ENCODE measurements around the gene DEPDC1. TPM values are rescaled to one million over a fixed set of nuclear protein-coding genes. Genes with fewer than 3 reads are reported as not detected.

DEPDC1 gene
- total RNA-seq, 1 donor from 2014 or later: 0.17 TPM

- intact Hi-C loops (cut with DNase I): no loop called here
- ATAC-seq (no peak), DNase-seq (no peak)
- H3K27ac ChIP-seq: no peak overlapping the region
- no peaks in the 10 kb centered on the region for H3K27me3 ChIP-seq
- no peaks in the 10 kb centered on the region for H3K36me3 ChIP-seq
- H3K9me3 ChIP-seq: no peaks in the 10 kb centered on the region
- TF ChIP-seq, protein P1, sequence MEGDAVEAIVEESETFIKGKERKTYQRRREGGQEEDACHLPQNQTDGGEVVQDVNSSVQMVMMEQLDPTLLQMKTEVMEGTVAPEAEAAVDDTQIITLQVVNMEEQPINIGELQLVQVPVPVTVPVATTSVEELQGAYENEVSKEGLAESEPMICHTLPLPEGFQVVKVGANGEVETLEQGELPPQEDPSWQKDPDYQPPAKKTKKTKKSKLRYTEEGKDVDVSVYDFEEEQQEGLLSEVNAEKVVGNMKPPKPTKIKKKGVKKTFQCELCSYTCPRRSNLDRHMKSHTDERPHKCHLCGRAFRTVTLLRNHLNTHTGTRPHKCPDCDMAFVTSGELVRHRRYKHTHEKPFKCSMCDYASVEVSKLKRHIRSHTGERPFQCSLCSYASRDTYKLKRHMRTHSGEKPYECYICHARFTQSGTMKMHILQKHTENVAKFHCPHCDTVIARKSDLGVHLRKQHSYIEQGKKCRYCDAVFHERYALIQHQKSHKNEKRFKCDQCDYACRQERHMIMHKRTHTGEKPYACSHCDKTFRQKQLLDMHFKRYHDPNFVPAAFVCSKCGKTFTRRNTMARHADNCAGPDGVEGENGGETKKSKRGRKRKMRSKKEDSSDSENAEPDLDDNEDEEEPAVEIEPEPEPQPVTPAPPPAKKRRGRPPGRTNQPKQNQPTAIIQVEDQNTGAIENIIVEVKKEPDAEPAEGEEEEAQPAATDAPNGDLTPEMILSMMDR (IDR thresholded peaks at IDR 0.05): no peak
- H3K4me3 ChIP-seq: no peak overlapping the region
- H3K4me1 ChIP-seq: no peaks in the 10 kb centered on the region
These were observed 28.9 kb upstream of the DEPDC1 start for GRCh38 chr1:68525781-68526180.

- TF ChIP-seq, protein P1 (IDR thresholded peaks at IDR 0.05): no peak
- intact Hi-C loops (cut with DNase I): no loop called here
These were observed 24.4 kb upstream of the DEPDC1 start for GRCh38 chr1:68521286-68521685.

GRCh38 chr1:68516066-68516465 lies 19.2 kb upstream of the DEPDC1 start:
- TF ChIP-seq, protein P1 (IDR thresholded peaks at IDR 0.05): no peak
- Histone ChIP-seq H3K27me3 (no peaks in the 10 kb centered on the region), H3K27ac (no peak overlapping the region), H3K4me1 (no peaks in the 10 kb centered on the region), H3K4me3 (no peak overlapping the region), H3K36me3 (no peaks in the 10 kb centered on the region), H3K9me3 (no peaks in the 10 kb centered on the region)
- intact Hi-C loops (cut with DNase I): no loop called here
- ATAC-seq (no peak), DNase-seq (no peak)

More at GRCh38 chr1:68521286-68521685, 24.4 kb upstream of the DEPDC1 start:
- H3K27me3 ChIP-seq: no peaks in the 10 kb centered on the region
- H3K9me3 ChIP-seq: no peaks in the 10 kb centered on the region
- no peak overlapping the region for H3K27ac ChIP-seq
- ATAC-seq: no peak
- H3K4me1 ChIP-seq: no peaks in the 10 kb centered on the region
- no peaks in the 10 kb centered on the region for H3K36me3 ChIP-seq
- no peak for DNase-seq
- H3K4me3 ChIP-seq: no peak overlapping the region

GRCh38 chr1:68511254-68511653 lies 14.4 kb upstream of the DEPDC1 start:
- Histone ChIP-seq H3K9me3 (no peaks in the 10 kb centered on the region), H3K4me3 (no peak overlapping the region), H3K27me3 (no peaks in the 10 kb centered on the region), H3K4me1 (no peaks in the 10 kb centered on the region), H3K36me3 (no peaks in the 10 kb centered on the region), H3K27ac (no peak overlapping the region)
- no peak for ATAC-seq
- TF ChIP-seq, protein P1 (IDR thresholded peaks at IDR 0.05): no peak
- intact Hi-C loops (cut with DNase I): no loop called here
- DNase-seq: no peak

- Histone ChIP-seq H3K4me1 (no peaks in the 10 kb centered on the region), H3K27me3 (no peaks in the 10 kb centered on the region), H3K9me3 (peaks cover 5% of the 10 kb centered on the region), H3K27ac (no peak overlapping the region), H3K4me3 (no peak overlapping the region), H3K36me3 (no peaks in the 10 kb centered on the region)
- ATAC-seq (no peak), DNase-seq (no peak)
- TF ChIP-seq, protein P1 (IDR thresholded peaks at IDR 0.05): no peak
- intact Hi-C loops (cut with DNase I): no loop called here
These were observed 9.5 kb upstream of the DEPDC1 start for GRCh38 chr1:68506386-68506785.

DNA sequence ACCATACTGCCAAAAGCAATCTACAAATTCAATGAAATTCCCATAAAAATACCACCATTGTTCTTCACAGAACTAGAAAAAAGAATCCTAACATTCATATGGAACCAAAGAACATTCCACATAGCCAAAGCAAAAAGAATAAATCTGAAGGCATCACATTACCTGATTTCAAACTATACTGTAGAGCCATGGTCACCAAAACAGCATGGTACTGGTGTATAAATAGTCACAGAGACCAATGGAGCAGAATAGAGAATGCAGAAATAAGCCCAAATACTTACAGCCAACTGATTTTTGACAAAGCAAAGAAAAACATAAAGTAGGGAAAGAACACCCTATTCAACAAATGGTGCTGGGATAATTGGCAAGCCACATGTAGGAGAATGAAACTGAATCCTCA lies 6.2 kb upstream of the DEPDC1 start:
- Histone ChIP-seq H3K27me3 (no peaks in the 10 kb centered on the region), H3K9me3 (peaks cover 5% of the 10 kb centered on the region), H3K36me3 (no peaks in the 10 kb centered on the region), H3K4me3 (no peak overlapping the region), H3K27ac (no peak overlapping the region), H3K4me1 (no peaks in the 10 kb centered on the region)
- TF ChIP-seq, protein P1 (IDR thresholded peaks at IDR 0.05): no peak
- DNase-seq (no peak), ATAC-seq (no peak)
- intact Hi-C loops (cut with DNase I): no loop called here
